Measurements from ENCODE around the gene AQP12B. TPM values are rescaled to one million over a fixed set of nuclear protein-coding genes. Genes with fewer than 3 reads are reported as not detected.

AQP12B gene
- total RNA-seq, 1 donor = not detected

- TF ChIP-seq CTCF (IDR thresholded peaks at IDR 0.05; ENCODE audit: insufficient read depth, low read length) = no peak
- H3K4me3 ChIP-seq (ENCODE audit: low read depth, low read length) = no peak overlapping the region
- DNase-seq (ENCODE audit: low read depth) = no peak
These were observed 33.9 kb downstream of the AQP12B start for GRCh38 chr2:240648650-240649275.

GRCh38 chr2:240648155-240648649 is 34.5 kb downstream of the AQP12B start:
- no peak for DNase-seq (ENCODE audit: low read depth)
- H3K4me3 ChIP-seq (ENCODE audit: low read depth, low read length) = no peak overlapping the region
- TF ChIP-seq CTCF (IDR thresholded peaks at IDR 0.05; ENCODE audit: insufficient read depth, low read length) = no peak

GRCh38 chr2:240647503-240648154 is 35.1 kb downstream of the AQP12B start:
- DNase-seq (ENCODE audit: low read depth) = no peak
- no peak for TF ChIP-seq CTCF (IDR thresholded peaks at IDR 0.05; ENCODE audit: insufficient read depth, low read length)
- no peak overlapping the region for H3K4me3 ChIP-seq (ENCODE audit: low read depth, low read length)

GRCh38 chr2:240646900-240647502 is 35.7 kb downstream of the AQP12B start:
- DNase-seq (ENCODE audit: low read depth) = no peak
- no peak for TF ChIP-seq CTCF (IDR thresholded peaks at IDR 0.05; ENCODE audit: insufficient read depth, low read length)
- H3K4me3 ChIP-seq (ENCODE audit: low read depth, low read length) = no peak overlapping the region

GRCh38 chr2:240646176-240646899 is 36.3 kb downstream of the AQP12B start:
- TF ChIP-seq CTCF (IDR thresholded peaks at IDR 0.05; ENCODE audit: insufficient read depth, low read length) = no peak
- H3K4me3 ChIP-seq (ENCODE audit: low read depth, low read length) = no peak overlapping the region
- DNase-seq (ENCODE audit: low read depth) = no peak

- no peak for DNase-seq (ENCODE audit: low read depth)
These were observed 36.9 kb downstream of the AQP12B start for GRCh38 chr2:240645801-240646175.

More at GRCh38 chr2:240645801-240646175, 36.9 kb downstream of the AQP12B start:
- no peak overlapping the region for H3K4me3 ChIP-seq (ENCODE audit: low read depth, low read length)
- TF ChIP-seq CTCF (IDR thresholded peaks at IDR 0.05; ENCODE audit: insufficient read depth, low read length) = no peak
